ENCODE measurements around the gene AQP6. TPM values are rescaled to one million over a fixed set of nuclear protein-coding genes. Genes with fewer than 3 reads are reported as not detected.
A peak's percentile ranks its signal among the peaks of the same experiment; 100 is the strongest.

AQP6 gene
- polyA plus RNA-seq, 4 donors: 13.5 to 23.7 (median 20.8) TPM

- no peak for DNase-seq (ENCODE audit: low read depth in 4 of 4, low spot score in 2 of 4)
Observed at GRCh38 chr12:49967777-49968250, 4.9 kb upstream of the AQP6 start.

GRCh38 chr12:49968471-49968870 is 4.3 kb upstream of the AQP6 start:
- no peak for DNase-seq (ENCODE audit: low read depth in 4 of 4, low spot score in 2 of 4)

GRCh38 chr12:49969027-49969426 is 3.7 kb upstream of the AQP6 start:
- no peak for DNase-seq (ENCODE audit: low read depth in 4 of 4, low spot score in 2 of 4)

GRCh38 chr12:49969651-49970429 is 2.9 kb upstream of the AQP6 start:
- DNase-seq (ENCODE audit: low read depth in 4 of 4, low spot score in 2 of 4): no peak

- DNase-seq (ENCODE audit: low read depth in 4 of 4, low spot score in 2 of 4): no peak
Observed at GRCh38 chr12:49970658-49971057, 2.1 kb upstream of the AQP6 start.

- no peak for DNase-seq (ENCODE audit: low read depth in 4 of 4, low spot score in 2 of 4)
Observed at GRCh38 chr12:49971141-49971540, 1.6 kb upstream of the AQP6 start.

GRCh38 chr12:49972129-49972528 is 618 bp upstream of the AQP6 start:
- no peak for DNase-seq (ENCODE audit: low read depth in 4 of 4, low spot score in 2 of 4)

- DNase-seq (ENCODE audit: low read depth in 4 of 4, low spot score in 2 of 4): no peak
Observed at GRCh38 chr12:49973361-49973830, 649 bp downstream of the AQP6 start.

GRCh38 chr12:49974231-49974675 is 1.5 kb downstream of the AQP6 start:
- no peak for DNase-seq (ENCODE audit: low read depth in 4 of 4, low spot score in 2 of 4)

- no peak for DNase-seq (ENCODE audit: low read depth in 4 of 4, low spot score in 2 of 4)
Observed at GRCh38 chr12:49974677-49975317, 2.0 kb downstream of the AQP6 start.

GRCh38 chr12:49975318-49975761 is 2.6 kb downstream of the AQP6 start:
- DNase-seq (ENCODE audit: low read depth in 4 of 4, low spot score in 2 of 4): no peak

- no peak for DNase-seq (ENCODE audit: low read depth in 4 of 4, low spot score in 2 of 4)
Observed at GRCh38 chr12:49976557-49976956, 3.8 kb downstream of the AQP6 start.

- no peak for DNase-seq (ENCODE audit: low read depth in 4 of 4, low spot score in 2 of 4)
Observed at GRCh38 chr12:49978125-49978524, 5.4 kb downstream of the AQP6 start.

- DNase-seq (ENCODE audit: low read depth in 4 of 4, low spot score in 2 of 4): no peak
Observed at GRCh38 chr12:49979016-49979586, 6.4 kb downstream of the AQP6 start.

GRCh38 chr12:49979791-49980190 is 7.0 kb downstream of the AQP6 start:
- DNase-seq (ENCODE audit: low read depth in 4 of 4, low spot score in 2 of 4): no peak

GRCh38 chr12:49980501-49981349 is 8.0 kb downstream of the AQP6 start:
- DNase-seq (ENCODE audit: low read depth in 4 of 4, low spot score in 2 of 4): no peak

- DNase-seq (ENCODE audit: low read depth in 4 of 4, low spot score in 2 of 4): no peak
Observed at GRCh38 chr12:49982246-49983087, 9.7 kb downstream of the AQP6 start.

GRCh38 chr12:49983892-49984291 is 11.1 kb downstream of the AQP6 start:
- DNase-seq (ENCODE audit: low read depth in 4 of 4, low spot score in 2 of 4): peak in 1 of 4 donors; percentile 57

- DNase-seq (ENCODE audit: low read depth in 4 of 4, low spot score in 2 of 4): no peak
Observed at GRCh38 chr12:49984476-49985359, 12.0 kb downstream of the AQP6 start.

Measured in left renal cortex interstitium (tissue), 4 donors.